Neural cell (in vitro differentiated cells): Measurements from ENCODE around the gene THRB. TPM values are rescaled to one million over a fixed set of nuclear protein-coding genes. Genes with fewer than 3 reads are reported as not detected.

Experiments
- H2AFZ ChIP-seq: fragments of 200-600, 300-800 bp; sonication (generic), shearing (Covaris generic); 2 replicates; pipeline ENCODE4 v1.6.0; 2014; ENCODE audit warnings: low read depth, mild to moderate bottlenecking, antibody characterized with exemption, low read length, moderate library complexity
- H3F3A ChIP-seq: fragments of 200-600 bp; shearing (Covaris generic); 2 replicates; pipeline ENCODE4 v1.6.1; 2016; ENCODE audit warnings: mild to moderate bottlenecking, moderate library complexity, mixed read lengths, antibody characterized with exemption, low read length; ENCODE audit not compliant: insufficient read depth, poor library complexity, severe bottlenecking
- H3K27ac ChIP-seq: fragments of 200-600, 300-800 bp; sonication (generic), shearing (Covaris generic); 2 replicates; pipeline ENCODE4 v1.5.1; 2014; ENCODE audit warnings: mild to moderate bottlenecking, low read length, moderate library complexity
- H3K27me3 ChIP-seq: fragments of 300-800, 200-600 bp; sonication (generic), shearing (Covaris generic); 2 replicates; pipeline ENCODE4 v1.6.0; 2014; ENCODE audit warnings: mild to moderate bottlenecking, low read depth, low read length, moderate library complexity; ENCODE audit not compliant: insufficient read depth
- H3K36me3 ChIP-seq: fragments of 300-800, 200-600 bp; sonication (generic), shearing (Covaris generic); 2 replicates; pipeline ENCODE4 v1.5.1; 2014; ENCODE audit warnings: mild to moderate bottlenecking, antibody characterized with exemption, low read length, moderate library complexity; ENCODE audit not compliant: insufficient read depth
- H3K4me2 ChIP-seq: fragments of 300-800, 200-600 bp; sonication (generic), shearing (Covaris generic); 2 replicates; pipeline ENCODE4 v1.6.0; 2014; ENCODE audit warnings: mild to moderate bottlenecking, low read length
- H3K4me3 ChIP-seq: fragments of 300-800, 200-600 bp; sonication (generic), shearing (Covaris generic); 2 replicates; pipeline ENCODE4 v1.5.1; 2014; ENCODE audit warnings: mild to moderate bottlenecking, low read length, moderate library complexity
- H3K79me2 ChIP-seq: fragments of 200-600 bp; shearing (Covaris generic); replicated peaks from 2 replicates; pipeline ENCODE4 v1.6.0; 2014; ENCODE audit warnings: mild to moderate bottlenecking, low read length, moderate library complexity; ENCODE audit not compliant: insufficient read depth
- H3K9ac ChIP-seq: fragments of 300-800, 200-600 bp; sonication (generic), shearing (Covaris generic); 2 replicates; pipeline ENCODE4 v1.6.1; 2016; ENCODE audit warnings: mild to moderate bottlenecking, low read length, mixed read lengths
- H3K9me2 ChIP-seq: fragments of 200-600 bp; shearing (Covaris generic); 2 replicates; pipeline ENCODE4 v1.6.1; 2016; ENCODE audit warnings: mild to moderate bottlenecking, low read length, mixed read lengths; ENCODE audit not compliant: insufficient read depth
- H3K9me3 ChIP-seq: fragments of 200-600, 300-800 bp; sonication (generic), shearing (Covaris generic); 2 replicates; pipeline ENCODE4 v1.6.1; 2016; ENCODE audit warnings: mild to moderate bottlenecking, mixed run types, low read length, moderate library complexity, mixed read lengths
- H4K20me1 ChIP-seq: fragments of 200-600 bp; shearing (Covaris generic); 2 replicates; pipeline ENCODE4 v1.6.1; 2016; ENCODE audit warnings: mild to moderate bottlenecking, mixed run types; ENCODE audit not compliant: insufficient read depth
- EP300 ChIP-seq: fragments of 450-650 bp; conservative IDR thresholded peaks from 2 replicates; pipeline ENCODE4 v1.6.1; 2014; ENCODE audit warnings: antibody characterized with exemption, mild to moderate bottlenecking, moderate library complexity; ENCODE audit not compliant: poor library complexity, severe bottlenecking
- EZH2 ChIP-seq: fragments of 200-600, 300-800 bp; shearing (Covaris generic), sonication (generic); IDR thresholded peaks from 2 replicates; pipeline ENCODE4 v1.6.1; 2014; ENCODE audit warnings: antibody characterized with exemption, low read length, borderline replicate concordance, mild to moderate bottlenecking; ENCODE audit not compliant: insufficient read depth, poor library complexity, severe bottlenecking
- MXI1 ChIP-seq: fragments of 450-650 bp; conservative IDR thresholded peaks from 2 replicates; pipeline ENCODE4 v1.6.1; 2014; ENCODE audit warnings: antibody characterized with exemption, mild to moderate bottlenecking; ENCODE audit not compliant: poor library complexity, severe bottlenecking
- POLR2AphosphoS5 ChIP-seq: IDR thresholded peaks from 2 replicates; pipeline ENCODE4 v1.6.1; 2012
- RAD21 ChIP-seq: fragments of 450-650 bp; conservative IDR thresholded peaks from 2 replicates; pipeline ENCODE4 v1.6.1; 2014; ENCODE audit warnings: antibody characterized with exemption, mild to moderate bottlenecking, moderate library complexity
- SMC3 ChIP-seq: fragments of 450-650 bp; conservative IDR thresholded peaks from 2 replicates; pipeline ENCODE4 v1.6.1; 2014; ENCODE audit warnings: antibody characterized with exemption, mild to moderate bottlenecking, moderate library complexity; ENCODE audit not compliant: poor library complexity
- TAF1 ChIP-seq: IDR thresholded peaks from 2 replicates; pipeline ENCODE4 v1.6.1; 2012; ENCODE audit warnings: low read depth
- polyA plus RNA-seq: library from polyadenylated mRNA; depleted of rRNA; stranded (reverse); fragments of >200 nt; gene quantifications from 2 replicates; pipeline ENCODE4 v1.2.3, GENCODE V29; 2014
- TF ChIP-seq, protein P1 (sequence below): IDR thresholded peaks from 2 replicates; pipeline ENCODE4 v1.6.1; 2012; ENCODE audit warnings: borderline replicate concordance
- TF ChIP-seq, protein P2 (sequence below): fragments of 450-650 bp; IDR thresholded peaks from 2 replicates; pipeline ENCODE4 v1.5.1; 2014; ENCODE audit warnings: antibody characterized with exemption, mild to moderate bottlenecking, moderate library complexity; ENCODE audit not compliant: poor library complexity, severe bottlenecking

Gene THRB
- polyA plus RNA-seq, 1 donor from 2014 or later, result 1.7 TPM

DNA sequence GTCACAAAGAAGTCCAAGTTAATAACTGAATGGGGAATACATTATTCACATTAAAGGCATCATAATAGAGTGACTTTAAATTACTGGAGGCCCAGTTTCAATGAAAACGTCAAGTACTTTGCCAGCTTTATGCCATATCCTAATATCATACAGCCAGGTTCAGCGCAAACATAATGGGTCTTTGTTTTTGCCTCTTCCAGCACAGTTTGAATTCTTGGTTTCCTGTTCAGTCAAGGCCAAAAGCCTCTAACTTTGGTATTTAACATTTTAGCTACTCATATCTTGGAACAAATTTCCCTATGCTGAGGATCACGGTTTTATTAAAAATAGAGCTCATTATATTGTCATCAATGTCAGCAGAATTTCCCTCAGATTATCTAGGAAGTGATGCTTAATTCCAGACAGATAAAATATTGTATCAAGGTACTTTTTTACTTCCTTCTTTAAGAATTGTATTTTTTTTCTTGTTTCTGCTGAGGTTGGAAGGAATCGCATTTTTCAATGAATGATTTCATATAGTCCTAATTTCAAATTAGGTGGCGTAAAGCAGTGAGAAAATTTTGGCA, 269.2 kb downstream of the THRB start:
- Histone ChIP-seq H3K27me3 (no peaks in the 10 kb centered on the region), H3K9me3 (no peaks in the 10 kb centered on the region), H2AFZ (no peak overlapping the region), H3K4me2 (no peak overlapping the region), H3F3A (no peaks in the 10 kb centered on the region), H3K9me2 (no peaks in the 10 kb centered on the region), H3K9ac (no peak overlapping the region), H3K27ac (no peak overlapping the region), H3K4me3 (no peak overlapping the region), H3K36me3 (no peaks in the 10 kb centered on the region), H3K79me2 (no peaks in the 10 kb centered on the region), H4K20me1 (no peaks in the 10 kb centered on the region)
- TF ChIP-seq EP300, result no peak
- no peak for TF ChIP-seq POLR2AphosphoS5
- no peak for TF ChIP-seq SMC3
- no peak for TF ChIP-seq RAD21
- TF ChIP-seq, protein P1, sequence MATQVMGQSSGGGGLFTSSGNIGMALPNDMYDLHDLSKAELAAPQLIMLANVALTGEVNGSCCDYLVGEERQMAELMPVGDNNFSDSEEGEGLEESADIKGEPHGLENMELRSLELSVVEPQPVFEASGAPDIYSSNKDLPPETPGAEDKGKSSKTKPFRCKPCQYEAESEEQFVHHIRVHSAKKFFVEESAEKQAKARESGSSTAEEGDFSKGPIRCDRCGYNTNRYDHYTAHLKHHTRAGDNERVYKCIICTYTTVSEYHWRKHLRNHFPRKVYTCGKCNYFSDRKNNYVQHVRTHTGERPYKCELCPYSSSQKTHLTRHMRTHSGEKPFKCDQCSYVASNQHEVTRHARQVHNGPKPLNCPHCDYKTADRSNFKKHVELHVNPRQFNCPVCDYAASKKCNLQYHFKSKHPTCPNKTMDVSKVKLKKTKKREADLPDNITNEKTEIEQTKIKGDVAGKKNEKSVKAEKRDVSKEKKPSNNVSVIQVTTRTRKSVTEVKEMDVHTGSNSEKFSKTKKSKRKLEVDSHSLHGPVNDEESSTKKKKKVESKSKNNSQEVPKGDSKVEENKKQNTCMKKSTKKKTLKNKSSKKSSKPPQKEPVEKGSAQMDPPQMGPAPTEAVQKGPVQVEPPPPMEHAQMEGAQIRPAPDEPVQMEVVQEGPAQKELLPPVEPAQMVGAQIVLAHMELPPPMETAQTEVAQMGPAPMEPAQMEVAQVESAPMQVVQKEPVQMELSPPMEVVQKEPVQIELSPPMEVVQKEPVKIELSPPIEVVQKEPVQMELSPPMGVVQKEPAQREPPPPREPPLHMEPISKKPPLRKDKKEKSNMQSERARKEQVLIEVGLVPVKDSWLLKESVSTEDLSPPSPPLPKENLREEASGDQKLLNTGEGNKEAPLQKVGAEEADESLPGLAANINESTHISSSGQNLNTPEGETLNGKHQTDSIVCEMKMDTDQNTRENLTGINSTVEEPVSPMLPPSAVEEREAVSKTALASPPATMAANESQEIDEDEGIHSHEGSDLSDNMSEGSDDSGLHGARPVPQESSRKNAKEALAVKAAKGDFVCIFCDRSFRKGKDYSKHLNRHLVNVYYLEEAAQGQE, result no peak
- TF ChIP-seq EZH2, result no peak
- TF ChIP-seq, protein P2, sequence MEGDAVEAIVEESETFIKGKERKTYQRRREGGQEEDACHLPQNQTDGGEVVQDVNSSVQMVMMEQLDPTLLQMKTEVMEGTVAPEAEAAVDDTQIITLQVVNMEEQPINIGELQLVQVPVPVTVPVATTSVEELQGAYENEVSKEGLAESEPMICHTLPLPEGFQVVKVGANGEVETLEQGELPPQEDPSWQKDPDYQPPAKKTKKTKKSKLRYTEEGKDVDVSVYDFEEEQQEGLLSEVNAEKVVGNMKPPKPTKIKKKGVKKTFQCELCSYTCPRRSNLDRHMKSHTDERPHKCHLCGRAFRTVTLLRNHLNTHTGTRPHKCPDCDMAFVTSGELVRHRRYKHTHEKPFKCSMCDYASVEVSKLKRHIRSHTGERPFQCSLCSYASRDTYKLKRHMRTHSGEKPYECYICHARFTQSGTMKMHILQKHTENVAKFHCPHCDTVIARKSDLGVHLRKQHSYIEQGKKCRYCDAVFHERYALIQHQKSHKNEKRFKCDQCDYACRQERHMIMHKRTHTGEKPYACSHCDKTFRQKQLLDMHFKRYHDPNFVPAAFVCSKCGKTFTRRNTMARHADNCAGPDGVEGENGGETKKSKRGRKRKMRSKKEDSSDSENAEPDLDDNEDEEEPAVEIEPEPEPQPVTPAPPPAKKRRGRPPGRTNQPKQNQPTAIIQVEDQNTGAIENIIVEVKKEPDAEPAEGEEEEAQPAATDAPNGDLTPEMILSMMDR, result no peak
- TF ChIP-seq TAF1, result no peak
- TF ChIP-seq MXI1, result no peak

DNA sequence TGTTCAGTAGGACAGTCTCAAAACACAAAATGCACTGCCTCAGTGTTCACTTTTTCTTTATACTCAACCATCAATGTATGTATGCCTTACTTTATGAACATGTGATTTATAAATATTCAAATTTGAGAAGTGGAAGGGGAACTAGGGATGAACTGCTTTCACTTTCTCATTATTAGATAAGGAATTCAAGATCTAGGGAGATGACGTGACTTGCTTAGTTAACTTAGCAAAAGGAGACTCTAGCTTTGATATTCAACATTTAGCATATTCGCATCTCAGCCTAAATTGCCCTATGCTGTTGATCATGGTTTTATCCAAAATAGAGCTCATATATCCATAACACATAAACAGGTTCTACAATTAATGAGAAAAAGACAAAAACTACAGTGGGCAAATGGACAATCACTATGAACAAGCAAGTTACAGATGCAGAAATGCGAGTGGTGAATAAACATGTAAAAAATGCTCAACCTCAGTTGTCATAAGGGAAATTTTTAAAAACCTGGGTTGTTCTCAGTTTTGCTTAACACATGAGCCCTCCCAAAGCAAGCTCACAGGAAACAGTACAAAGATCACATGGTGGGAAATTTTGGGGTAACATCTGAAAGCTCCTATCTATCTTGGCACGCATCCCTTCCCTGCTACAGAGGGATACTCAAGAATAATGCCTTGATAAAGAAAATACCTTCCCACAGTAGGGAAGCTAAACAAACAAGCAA, 269.8 kb downstream of the THRB start:
- no peaks in the 10 kb centered on the region for H4K20me1 ChIP-seq
- no peaks in the 10 kb centered on the region for H3K79me2 ChIP-seq
- TF ChIP-seq MXI1, result no peak
- no peak for TF ChIP-seq POLR2AphosphoS5
- TF ChIP-seq EZH2, result no peak
- TF ChIP-seq, protein P2, result no peak
- TF ChIP-seq SMC3, result no peak
- no peak for TF ChIP-seq RAD21
- no peak for TF ChIP-seq EP300
- H3K9me3 ChIP-seq, result no peaks in the 10 kb centered on the region
- H3F3A ChIP-seq, result no peaks in the 10 kb centered on the region
- H3K4me3 ChIP-seq, result no peak overlapping the region
- no peaks in the 10 kb centered on the region for H3K9me2 ChIP-seq
- no peaks in the 10 kb centered on the region for H3K27me3 ChIP-seq
- H2AFZ ChIP-seq, result no peak overlapping the region
- no peak overlapping the region for H3K27ac ChIP-seq
- H3K9ac ChIP-seq, result no peak overlapping the region
- H3K4me2 ChIP-seq, result no peak overlapping the region
- H3K36me3 ChIP-seq, result no peaks in the 10 kb centered on the region
